Activated gamma-delta T cell treated with anti-CD3 and anti-CD28 coated beads, Interleukin-2, amount 50 U/mL, for 16 hours (primary cell): Measurements from ENCODE around the gene NUDT16L1.

ENCODE experiments used
- DNase-seq: peaks from one replicate; pipeline ENCODE4 v3.0.0-alpha.2; 2020; ENCODE audit warnings: low read depth

NUDT16L1 gene

GRCh38 chr16:4695473-4696171, 2.3 kb downstream of the NUDT16L1 start:
- DNase-seq, result no peak

GRCh38 chr16:4696172-4696904, 3.0 kb downstream of the NUDT16L1 start:
- no peak for DNase-seq

GRCh38 chr16:4696905-4697847, 3.8 kb downstream of the NUDT16L1 start:
- DNase-seq, result no peak

- no peak for DNase-seq
Observed at GRCh38 chr16:4697848-4698291, 4.5 kb downstream of the NUDT16L1 start.

GRCh38 chr16:4698321-4699045, 5.1 kb downstream of the NUDT16L1 start:
- no peak for DNase-seq

- DNase-seq, result no peak
Observed at GRCh38 chr16:4699046-4699556, 5.7 kb downstream of the NUDT16L1 start.

- no peak for DNase-seq
Observed at GRCh38 chr16:4700380-4700996, 7.1 kb downstream of the NUDT16L1 start.

GRCh38 chr16:4700997-4701743, 7.8 kb downstream of the NUDT16L1 start:
- DNase-seq, result no peak

GRCh38 chr16:4701791-4702465, 8.6 kb downstream of the NUDT16L1 start:
- no peak for DNase-seq

GRCh38 chr16:4702466-4702808, 9.1 kb downstream of the NUDT16L1 start:
- DNase-seq, result no peak

- DNase-seq, result no peak
Observed at GRCh38 chr16:4703906-4704305, 10.5 kb downstream of the NUDT16L1 start.

GRCh38 chr16:4704491-4704890, 11.1 kb downstream of the NUDT16L1 start:
- DNase-seq, result no peak

- DNase-seq, result no peak
Observed at GRCh38 chr16:4704913-4705312, 11.6 kb downstream of the NUDT16L1 start.

- no peak for DNase-seq
Observed at GRCh38 chr16:4706871-4707270, 13.5 kb downstream of the NUDT16L1 start.

GRCh38 chr16:4709481-4709880, 16.1 kb downstream of the NUDT16L1 start:
- no peak for DNase-seq

GRCh38 chr16:4713663-4714501, 20.5 kb downstream of the NUDT16L1 start:
- DNase-seq, result no peak

- DNase-seq, result no peak
Observed at GRCh38 chr16:4714996-4715395, 21.6 kb downstream of the NUDT16L1 start.

- DNase-seq, result no peak
Observed at GRCh38 chr16:4718466-4718865, 25.1 kb downstream of the NUDT16L1 start.
